A549 (cell line): Measurements from ENCODE around the gene ANG. TPM values are rescaled to one million over a fixed set of nuclear protein-coding genes. Genes with fewer than 3 reads are reported as not detected.
A peak's percentile ranks its signal among the peaks of the same experiment; 100 is the strongest.

Experiments
- ATAC-seq, 2 experiments: fragments of 200-7000 bp in 1 of 2; fragments of >200 bp in 1 of 2; cut with Nextera tagmentation in 1 of 2; cut with Tn5 transposase in 1 of 2; 3 replicates each; pipeline versions ENCODE4 v1.8.0 to v1.9.1; 2018 to 2020; ENCODE audit warnings: mild to moderate bottlenecking in 1 of 2, moderate library complexity in 1 of 2
- CTCF ChIA-PET: fragments of 300-600 bp; sonication (Branson Sonifier 250); formaldehyde crosslinking; extraction: SDS; loops from one replicate; lab custom pipeline; 2021; ENCODE audit warnings: antibody characterized with exemption, inconsistent platforms; lab: Yijun Ruan, JAX
- POLR2A ChIA-PET: fragments of 350-600 bp; formaldehyde crosslinking; extraction: SDS; loops from one replicate; lab custom pipeline; 2021; ENCODE audit warnings: antibody characterized with exemption, inconsistent platforms; lab: Yijun Ruan, JAX
- DNase-seq, 2 experiments: peaks; one replicate each; pipeline versions ENCODE4 v3.0.0 to v3.0.0-alpha.2; 2011 to 2016; ENCODE audit warnings: low read depth in 1 of 2, low spot score in 1 of 2
- FAIRE-seq: peaks from 2 replicates; lab custom pipeline; 2011; peaks lifted over from hg19 to GRCh38; lab: Jason Lieb, UNC
- H3K27ac ChIP-seq, 2 experiments: fragments of >200 bp; sonication (Bioruptor Twin); formaldehyde crosslinking; 3 replicates each; pipeline ENCODE4 v1.5.1; 2016 to 2017
- H3K4me1 ChIP-seq: fragments of >200 bp; sonication (Bioruptor Twin); formaldehyde crosslinking; 3 replicates; pipeline ENCODE4 v1.6.1; 2016
- H3K4me2 ChIP-seq: fragments of >200 bp; sonication (Bioruptor Twin); formaldehyde crosslinking; 3 replicates; pipeline ENCODE4 v1.6.1; 2016
- H3K4me3 ChIP-seq: fragments of >200 bp; sonication (Bioruptor Twin); formaldehyde crosslinking; 3 replicates; pipeline ENCODE4 v1.5.1; 2016
- H3K9me3 ChIP-seq: fragments of >200 bp; sonication (Bioruptor Twin); formaldehyde crosslinking; 3 replicates; pipeline ENCODE4 v1.6.1; 2016
- ATOH8 ChIP-seq: fragments of 250-450 bp; sonication (Bioruptor Pico); IDR thresholded peaks from 2 replicates; pipeline ENCODE4 v1.5.0; 2020; ENCODE audit warnings: low read depth, mild to moderate bottlenecking, moderate library complexity
- BHLHE40 ChIP-seq: IDR thresholded peaks from 2 replicates; pipeline ENCODE4 v1.6.1; 2012; ENCODE audit warnings: low read depth, low read length, inconsistent platforms
- CEBPB ChIP-seq, 2 experiments: fragments of >200 bp in 1 of 2; sonication (Bioruptor Twin) in 1 of 2; formaldehyde crosslinking in 1 of 2; IDR thresholded peaks; 2 replicates each; pipeline ENCODE4 v1.6.1; 2012 to 2016
- CHD2 ChIP-seq: fragments of 150-350 bp; IDR thresholded peaks from 2 replicates; pipeline ENCODE4 v1.6.1; 2014; ENCODE audit warnings: low read length; ENCODE audit not compliant: partially characterized antibody
- E2F6 ChIP-seq: IDR thresholded peaks from 2 replicates; pipeline ENCODE4 v1.6.1; 2012; ENCODE audit warnings: low read depth, borderline replicate concordance
- EHF ChIP-seq: fragments of 250-450 bp; sonication (Bioruptor Pico); IDR thresholded peaks from 2 replicates; pipeline ENCODE4 v1.5.0; 2020; ENCODE audit warnings: mild to moderate bottlenecking
- FOSB ChIP-seq: fragments of 250-450 bp; sonication (Bioruptor Pico); IDR thresholded peaks from 2 replicates; pipeline ENCODE4 v1.5.0; 2020; ENCODE audit warnings: mild to moderate bottlenecking, moderate library complexity
- FOXS1 ChIP-seq: fragments of 250-450 bp; sonication (Bioruptor Pico); IDR thresholded peaks from 2 replicates; pipeline ENCODE4 v1.5.0; 2020; ENCODE audit warnings: mild to moderate bottlenecking, moderate library complexity
- GATA3 ChIP-seq: IDR thresholded peaks from 2 replicates; pipeline ENCODE4 v1.6.1; 2012; ENCODE audit warnings: borderline replicate concordance
- HDAC2 ChIP-seq: fragments of 200-600 bp; sonication (generic); IDR thresholded peaks from 2 replicates; pipeline ENCODE4 v1.6.1; 2016
- HOXA7 ChIP-seq: fragments of 250-450 bp; sonication (Bioruptor Pico); IDR thresholded peaks from 2 replicates; pipeline ENCODE4 v1.5.0; 2020; ENCODE audit warnings: mild to moderate bottlenecking, moderate library complexity
- HOXB13 ChIP-seq: fragments of 250-450 bp; sonication (Bioruptor Pico); IDR thresholded peaks from 2 replicates; pipeline ENCODE4 v1.5.0; 2020; ENCODE audit warnings: low read depth, mild to moderate bottlenecking, moderate library complexity
- JUN ChIP-seq, 2 experiments: fragments of >200 bp; sonication (Bioruptor Twin); formaldehyde crosslinking; IDR thresholded peaks; 2 replicates in 1 of 2; 3 replicates in 1 of 2; pipeline ENCODE4 v1.6.1; 2016 to 2017
- JUNB ChIP-seq: fragments of >200 bp; sonication (Bioruptor Twin); formaldehyde crosslinking; IDR thresholded peaks from 2 replicates; pipeline ENCODE4 v1.6.1; 2016
- KDM1A ChIP-seq: fragments of 200-600 bp; sonication (generic); IDR thresholded peaks from 2 replicates; pipeline ENCODE4 v1.6.1; 2016; ENCODE audit warnings: low read depth, mild to moderate bottlenecking
- KDM5A ChIP-seq: fragments of 200-600 bp; sonication (generic); IDR thresholded peaks from 2 replicates; pipeline ENCODE4 v1.6.1; 2016; ENCODE audit warnings: antibody characterized with exemption, mild to moderate bottlenecking
- MAX ChIP-seq: IDR thresholded peaks from 2 replicates; pipeline ENCODE4 v1.6.1; 2012
- MAZ ChIP-seq: fragments of 150-350 bp; IDR thresholded peaks from 2 replicates; pipeline ENCODE4 v1.6.1; 2014; ENCODE audit warnings: antibody characterized with exemption, low read depth, low read length, borderline replicate concordance
- MYC ChIP-seq: IDR thresholded peaks from 2 replicates; pipeline ENCODE4 v1.6.1; 2012; ENCODE audit warnings: mild to moderate bottlenecking, inconsistent platforms, low read length, improper control_type of control experiment, borderline replicate concordance
- NPAS2 ChIP-seq: fragments of 250-450 bp; sonication (Bioruptor Pico); IDR thresholded peaks from 2 replicates; pipeline ENCODE4 v1.8.0; 2022; ENCODE audit warnings: mild to moderate bottlenecking, moderate library complexity, borderline replicate concordance
- NR3C1 ChIP-seq: fragments of >200 bp; sonication (Bioruptor Twin); formaldehyde crosslinking; IDR thresholded peaks from 3 replicates; pipeline ENCODE4 v1.6.1; 2017
- PBX3 ChIP-seq: IDR thresholded peaks from 2 replicates; pipeline ENCODE4 v1.6.1; 2012
- PHF8 ChIP-seq: fragments of 200-600 bp; sonication (generic); IDR thresholded peaks from 2 replicates; pipeline ENCODE4 v1.6.1; 2016; ENCODE audit warnings: low read depth, mild to moderate bottlenecking, antibody characterized with exemption, moderate library complexity, borderline replicate concordance
- POLR2AphosphoS2 ChIP-seq: conservative IDR thresholded peaks from 2 replicates; pipeline ENCODE4 v1.6.1; 2012; ENCODE audit warnings: low read length, improper control_type of control experiment, inconsistent platforms
- RAD21 ChIP-seq, 2 experiments: fragments of >200 bp in 1 of 2; sonication (Bioruptor Twin) in 1 of 2; formaldehyde crosslinking in 1 of 2; IDR thresholded peaks in 1 of 2; conservative IDR thresholded peaks in 1 of 2; 2 replicates in 1 of 2; 3 replicates in 1 of 2; pipeline ENCODE4 v1.6.1; 2012 to 2018; ENCODE audit warnings: inconsistent platforms in 1 of 2
- RARB ChIP-seq: fragments of 250-450 bp; sonication (Bioruptor Pico); IDR thresholded peaks from 2 replicates; pipeline ENCODE4 v1.8.0; 2021; ENCODE audit warnings: mild to moderate bottlenecking, moderate library complexity
- RCOR1 ChIP-seq: fragments of 150-350 bp; IDR thresholded peaks from 2 replicates; pipeline ENCODE4 v1.6.1; 2014; ENCODE audit warnings: antibody characterized with exemption, low read length, low read depth
- RFX5 ChIP-seq: fragments of 450-650 bp; IDR thresholded peaks from 2 replicates; pipeline ENCODE4 v1.7.1; 2014; ENCODE audit warnings: antibody characterized with exemption, mild to moderate bottlenecking, moderate library complexity
- RNF2 ChIP-seq: fragments of 200-600 bp; sonication (generic); IDR thresholded peaks from 2 replicates; pipeline ENCODE4 v1.6.1; 2016; ENCODE audit warnings: low read depth, mild to moderate bottlenecking, antibody characterized with exemption, moderate library complexity, borderline replicate concordance
- SREBF2 ChIP-seq: fragments of 450-650 bp; IDR thresholded peaks from 2 replicates; pipeline ENCODE4 v1.6.1; 2014; ENCODE audit warnings: mild to moderate bottlenecking, moderate library complexity
- TP53 ChIP-seq: fragments of 250-450 bp; sonication (Bioruptor Pico); IDR thresholded peaks from 2 replicates; pipeline ENCODE4 v1.5.0; 2021; ENCODE audit warnings: mild to moderate bottlenecking, moderate library complexity
- USF2 ChIP-seq: fragments of 450-650 bp; IDR thresholded peaks from 2 replicates; pipeline ENCODE4 v1.6.1; 2014; ENCODE audit warnings: antibody characterized with exemption
- ZFP36 ChIP-seq: fragments of 450-650 bp; IDR thresholded peaks from 2 replicates; pipeline ENCODE4 v1.6.1; 2014; ENCODE audit warnings: borderline replicate concordance; ENCODE audit not compliant: partially characterized antibody
- ZSCAN20 ChIP-seq: fragments of 250-450 bp; sonication (Bioruptor Pico); IDR thresholded peaks from 2 replicates; pipeline ENCODE4 v1.8.0; 2022; ENCODE audit warnings: mild to moderate bottlenecking, moderate library complexity
- WGBS: methylation state at CpG from one replicate; pipeline ENCODE4 v1.1.6; 2017; ENCODE audit errors: missing lambda C conversion rate; 5-methylcytosine and 5-hydroxymethylcytosine counted together
- polyA plus RNA-seq, 4 experiments: library from polyadenylated mRNA; depleted of rRNA in 3 of 4; stranded (reverse); fragments of >200 nt; fragmentation: RNase III in 1 of 4; extraction: RNeasy Plus Mini Kit Qiagen cat#74134 plus additional on column Dnase treatment in 1 of 4; gene quantifications; 2 replicates in 3 of 4; 3 replicates in 1 of 4; pipeline ENCODE4 v1.2.3, GENCODE V29; 2011 to 2017
- TF ChIP-seq, protein P1 (sequence below): fragments of >200 bp; sonication (Bioruptor Twin); formaldehyde crosslinking; IDR thresholded peaks from 3 replicates; pipeline ENCODE4 v1.5.1; 2016

Gene ANG
- polyA plus RNA-seq, 2 of the 4 experiments (the other 2 are of a cell fraction): 10.5 to 35.4 TPM

DNA sequence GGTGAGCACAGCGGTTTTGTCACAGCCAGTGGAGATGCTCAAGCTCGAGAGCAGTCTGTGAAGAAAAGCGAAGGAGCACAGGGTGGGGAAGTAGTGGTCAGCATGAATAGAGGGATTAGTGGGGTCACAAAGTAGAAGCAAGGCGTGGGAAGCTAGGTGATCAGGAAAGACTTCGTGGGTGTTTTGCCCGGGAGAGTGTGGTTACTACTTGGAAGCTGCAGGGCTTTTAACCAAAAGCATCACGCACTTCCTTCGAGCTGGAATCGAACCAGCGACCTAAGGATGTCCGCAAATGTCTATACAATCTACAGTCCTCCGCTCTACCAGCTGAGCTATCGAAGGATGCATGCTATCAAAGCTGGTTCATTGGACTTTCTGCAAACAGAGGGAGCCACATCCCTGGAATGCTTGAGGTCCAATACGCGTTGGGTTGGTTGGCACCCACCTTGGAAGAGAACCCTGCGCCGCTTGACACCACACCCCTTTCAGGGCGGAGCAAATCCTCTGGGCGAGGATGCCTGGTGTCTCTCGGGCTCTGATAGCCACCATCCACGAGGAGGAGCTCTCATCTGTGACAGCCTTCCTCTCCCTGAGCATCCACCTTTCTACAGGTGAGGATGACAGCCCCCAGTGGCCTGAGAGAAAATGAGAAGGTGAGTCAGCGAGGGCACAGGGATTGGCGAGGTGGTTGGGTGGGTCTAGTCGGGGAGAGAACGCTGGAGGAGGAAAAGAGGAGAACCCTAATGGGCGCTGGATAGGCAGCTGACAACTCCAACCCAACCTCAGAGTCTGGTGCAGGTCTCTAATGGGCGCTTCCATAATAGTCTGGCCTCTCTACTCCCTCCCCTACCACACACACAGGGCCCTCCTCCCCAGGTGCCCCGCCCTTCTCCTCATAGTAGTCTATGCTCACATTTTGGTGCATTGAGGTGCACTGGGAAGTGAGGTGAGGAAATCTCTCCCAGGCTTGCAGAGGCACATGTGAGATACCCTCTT, 31.1 kb upstream of the ANG start:
- H3K9me3 ChIP-seq: no peaks in the 10 kb centered on the region
- peaks cover 24% of the 10 kb centered on the region; the same call in 2 of the 3 replicates for H3K4me1 ChIP-seq
- ChIA-PET CTCF (interaction anchor here (0.6 to 11.5 kb wide), 19 partner anchors 9 to 313 kb away, joined by 3 to 191 read pairs (median 5); partner anchors contain the start of gene RNASE4), POLR2A (interaction anchor here (0.6 to 3.5 kb wide), 4 partner anchors 24 to 196 kb away, joined by 3 to 15 read pairs (median 7); partner anchors contain the start of genes PIP4P1 and RNASE4)
- peak; percentile 62 to 84 for ATAC-seq
- no peak overlapping the region for H3K27ac ChIP-seq
- peak; percentile 18 for FAIRE-seq
- TF ChIP-seq FOSB (CRISPR knock-in tag): no peak
- no peak for TF ChIP-seq NR3C1
- no peak for TF ChIP-seq TP53
- no peak for TF ChIP-seq HOXA7 (CRISPR knock-in tag)
- no peak for TF ChIP-seq HDAC2
- TF ChIP-seq MYC: no peak
- TF ChIP-seq RAD21 (conservative IDR thresholded peaks at IDR 0.05 in 1 of 2, IDR thresholded peaks at IDR 0.05 in 1 of 2): peak in 1 of 2 experiments; percentile 21; a peak in 1 of 5 replicates
- no peak for TF ChIP-seq GATA3
- TF ChIP-seq MAX: peak; percentile 52; the same call in 1 of the 2 replicates
- peak; percentile 67 for TF ChIP-seq SREBF2
- TF ChIP-seq NPAS2 (CRISPR knock-in tag): no peak
- no peak for TF ChIP-seq CHD2
- no peak for TF ChIP-seq ZFP36
- no peak for TF ChIP-seq POLR2AphosphoS2
- no peak for TF ChIP-seq USF2
- 0 out of 4 replicates have a peak, but pooled peaks of 1 of the 2 experiments have one; percentile 14 for TF ChIP-seq CEBPB (IDR thresholded peaks at IDR 0.05)
- TF ChIP-seq ZSCAN20 (CRISPR knock-in tag): no peak
- no peak for TF ChIP-seq RFX5
- TF ChIP-seq RARB (CRISPR knock-in tag): no peak
- TF ChIP-seq KDM1A: no peak
- TF ChIP-seq ATOH8: no peak
- TF ChIP-seq HOXB13 (CRISPR knock-in tag): no peak
- TF ChIP-seq JUNB: no peak
- TF ChIP-seq, protein P1, sequence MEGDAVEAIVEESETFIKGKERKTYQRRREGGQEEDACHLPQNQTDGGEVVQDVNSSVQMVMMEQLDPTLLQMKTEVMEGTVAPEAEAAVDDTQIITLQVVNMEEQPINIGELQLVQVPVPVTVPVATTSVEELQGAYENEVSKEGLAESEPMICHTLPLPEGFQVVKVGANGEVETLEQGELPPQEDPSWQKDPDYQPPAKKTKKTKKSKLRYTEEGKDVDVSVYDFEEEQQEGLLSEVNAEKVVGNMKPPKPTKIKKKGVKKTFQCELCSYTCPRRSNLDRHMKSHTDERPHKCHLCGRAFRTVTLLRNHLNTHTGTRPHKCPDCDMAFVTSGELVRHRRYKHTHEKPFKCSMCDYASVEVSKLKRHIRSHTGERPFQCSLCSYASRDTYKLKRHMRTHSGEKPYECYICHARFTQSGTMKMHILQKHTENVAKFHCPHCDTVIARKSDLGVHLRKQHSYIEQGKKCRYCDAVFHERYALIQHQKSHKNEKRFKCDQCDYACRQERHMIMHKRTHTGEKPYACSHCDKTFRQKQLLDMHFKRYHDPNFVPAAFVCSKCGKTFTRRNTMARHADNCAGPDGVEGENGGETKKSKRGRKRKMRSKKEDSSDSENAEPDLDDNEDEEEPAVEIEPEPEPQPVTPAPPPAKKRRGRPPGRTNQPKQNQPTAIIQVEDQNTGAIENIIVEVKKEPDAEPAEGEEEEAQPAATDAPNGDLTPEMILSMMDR: peak; percentile 30; the same call in 1 of the 3 replicates
- no peak for TF ChIP-seq FOXS1 (CRISPR knock-in tag)
- no peak for TF ChIP-seq PBX3
- TF ChIP-seq EHF (CRISPR knock-in tag): no peak
- TF ChIP-seq RNF2: no peak
- TF ChIP-seq JUN (IDR thresholded peaks at IDR 0.05): no peak
- no peak for TF ChIP-seq BHLHE40
- TF ChIP-seq MAZ: no peak
- no peak for TF ChIP-seq RCOR1
- TF ChIP-seq KDM5A: no peak
- TF ChIP-seq E2F6: no peak
- TF ChIP-seq PHF8: no peak
- TF ChIP-seq, all 56 proteins: peak for 5
- H3K4me2 ChIP-seq: peak overlapping the region; percentile 66
- DNase-seq: peak; percentile 83 to 92
- 5% methylated on average over 28 of the region's 28 CpGs for WGBS
- peak overlapping the region; percentile 16; the same call in 1 of the 3 replicates for H3K4me3 ChIP-seq
